ENCODE measurements around the gene CRTC3.

CRTC3 gene

DNA sequence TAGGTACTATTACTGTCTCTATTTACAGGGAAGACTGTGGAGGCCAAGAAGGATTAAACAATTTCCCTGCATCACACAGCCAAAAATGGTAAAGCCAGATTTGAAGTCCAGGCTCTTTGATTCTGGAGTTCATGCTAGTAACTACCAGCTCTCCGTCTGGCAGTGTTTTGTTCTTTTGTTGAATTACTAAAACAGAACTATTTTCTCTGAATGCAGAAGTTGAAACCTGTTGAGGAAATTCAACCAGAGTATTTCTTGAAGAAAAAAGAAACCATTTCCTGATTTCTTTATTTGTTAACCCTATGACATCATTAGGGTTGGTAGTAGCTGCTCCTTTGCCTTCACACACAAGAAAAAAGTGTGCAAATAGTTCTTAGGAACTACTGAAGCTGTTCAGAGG lies 34.3 kb downstream of the CRTC3 start:
- DNase-seq = no peak

DNA sequence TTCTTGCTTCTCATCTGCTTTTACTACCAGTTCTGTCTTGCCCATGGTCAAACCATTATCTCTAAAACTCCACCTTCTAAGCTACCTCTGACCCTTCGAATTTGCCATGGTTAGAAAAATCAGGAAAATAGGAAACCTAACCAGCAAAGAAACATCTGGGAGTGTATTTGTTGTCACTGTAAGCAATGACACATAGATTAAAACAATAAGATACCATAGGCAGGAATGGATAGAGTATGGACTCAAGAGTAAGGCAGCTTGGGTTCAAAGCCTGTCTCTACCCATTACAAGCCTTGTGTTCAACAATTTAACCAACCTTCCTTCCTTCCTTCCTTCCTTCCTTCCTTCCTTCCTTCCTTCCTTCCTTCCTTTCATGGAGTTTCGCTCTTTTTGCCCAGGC lies 34.9 kb downstream of the CRTC3 start:
- DNase-seq = no peak

DNA sequence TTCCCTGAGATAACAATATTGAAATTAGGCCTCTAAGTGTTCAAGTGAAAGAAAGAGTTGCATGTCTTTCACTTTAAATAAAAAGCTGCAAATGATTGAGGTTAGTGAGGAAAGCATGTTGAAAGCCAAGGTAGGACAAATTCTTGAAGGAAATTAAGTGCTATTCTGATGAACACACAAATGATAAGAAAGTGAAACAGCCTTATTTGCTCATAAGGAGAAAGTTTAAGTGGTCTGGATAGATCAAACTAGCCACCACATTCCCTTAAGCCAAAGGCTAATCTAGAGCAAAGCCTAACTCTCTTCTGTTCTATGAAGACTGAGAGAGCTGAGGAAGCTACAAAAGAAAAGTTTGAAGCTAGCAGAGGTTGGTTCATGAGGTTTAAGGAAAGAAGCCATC lies 36.1 kb downstream of the CRTC3 start:
- DNase-seq = no peak

DNA sequence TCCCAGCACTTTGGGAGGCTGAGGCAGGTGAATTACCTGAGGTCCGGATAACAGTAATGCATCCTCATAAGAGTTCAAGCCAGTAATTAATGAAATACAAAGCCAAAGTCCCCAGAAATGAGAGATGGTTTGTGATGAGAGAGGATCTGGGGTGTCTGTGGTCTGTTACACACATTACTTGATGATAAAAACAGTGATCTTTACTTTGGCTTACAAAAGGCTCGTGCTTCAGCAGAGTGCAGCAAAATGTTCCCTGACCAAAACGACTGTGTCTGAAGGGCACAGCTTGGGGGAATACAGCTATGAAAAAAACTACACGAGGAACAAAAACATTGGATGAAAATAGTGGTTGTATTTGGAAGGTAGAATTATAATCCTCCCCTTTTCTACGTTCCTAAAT lies 40.9 kb downstream of the CRTC3 start:
- DNase-seq = no peak

DNA sequence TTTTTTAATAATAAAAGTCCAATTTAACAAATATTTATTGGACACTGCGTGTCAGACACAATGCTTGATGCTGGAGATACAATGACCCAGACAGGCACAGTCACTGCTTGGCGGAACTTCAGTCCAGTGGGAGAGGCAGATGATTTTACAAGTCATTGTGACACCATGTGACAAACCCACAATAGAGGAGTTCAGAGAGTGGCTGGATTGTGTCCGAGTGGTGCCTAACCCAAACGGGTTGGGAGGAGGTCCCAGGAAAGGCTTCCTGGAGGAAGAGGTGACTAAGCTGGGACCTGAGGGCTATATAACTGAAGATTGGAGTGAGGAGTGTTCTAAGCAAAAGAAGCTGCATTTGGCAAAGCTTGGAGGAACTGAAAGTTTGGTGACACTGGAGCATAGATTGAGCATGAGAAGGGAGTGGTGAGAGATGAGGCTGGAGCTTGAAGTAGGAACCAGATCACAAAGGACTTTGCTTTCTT lies 41.4 kb downstream of the CRTC3 start:
- no peak for DNase-seq

DNA sequence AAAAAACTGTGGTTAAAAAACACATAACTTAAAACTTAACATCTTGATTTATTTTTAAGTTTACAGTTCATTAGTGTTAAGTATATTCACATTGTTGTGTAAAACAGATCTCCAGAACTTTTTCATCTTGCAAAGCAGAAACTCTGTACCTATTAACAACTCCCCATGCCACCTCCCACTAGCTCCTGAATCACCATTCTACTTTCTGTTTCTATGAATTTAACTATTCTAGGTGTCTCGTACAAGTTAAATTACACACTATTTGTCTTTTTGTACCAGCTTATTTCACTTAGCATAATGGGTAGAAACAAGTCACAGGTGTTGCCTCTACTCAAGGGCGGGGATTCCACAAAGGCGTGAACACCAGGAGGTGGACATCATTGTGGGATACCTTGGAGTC lies 43.2 kb downstream of the CRTC3 start:
- DNase-seq = no peak

DNA sequence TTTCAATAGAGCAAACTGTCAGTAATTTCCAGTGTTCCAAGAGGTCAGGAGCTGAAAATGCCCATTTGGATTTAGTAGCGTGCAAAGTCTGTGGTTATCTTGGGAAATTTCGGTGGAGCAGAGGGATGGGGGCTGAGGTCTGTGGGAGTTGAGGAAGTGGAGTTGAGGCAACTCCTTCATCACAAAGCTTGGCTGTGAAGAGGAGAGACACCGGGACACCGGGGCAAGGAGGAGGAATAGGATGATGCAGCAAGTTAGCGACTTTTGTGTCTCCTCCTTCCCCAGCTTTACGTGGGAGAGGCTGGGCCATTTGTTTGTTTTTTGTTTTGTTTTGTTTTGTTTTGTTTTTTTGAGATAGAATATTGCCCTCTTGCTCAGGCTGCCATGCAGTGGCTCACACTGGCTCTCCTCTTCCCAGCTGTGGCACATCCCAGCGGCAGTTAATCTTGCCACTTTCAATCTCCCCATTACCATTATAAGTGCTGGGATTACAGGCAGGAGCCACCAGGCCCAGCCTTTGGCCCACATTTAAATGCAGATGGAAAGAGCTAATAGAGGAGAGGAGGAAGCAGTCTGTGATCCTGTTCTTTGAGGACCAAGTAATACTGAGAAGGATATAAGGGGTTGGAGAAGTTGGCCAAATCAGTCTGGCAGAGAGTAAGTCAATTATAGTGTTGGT lies 47.1 kb downstream of the CRTC3 start:
- DNase-seq = no peak

DNA sequence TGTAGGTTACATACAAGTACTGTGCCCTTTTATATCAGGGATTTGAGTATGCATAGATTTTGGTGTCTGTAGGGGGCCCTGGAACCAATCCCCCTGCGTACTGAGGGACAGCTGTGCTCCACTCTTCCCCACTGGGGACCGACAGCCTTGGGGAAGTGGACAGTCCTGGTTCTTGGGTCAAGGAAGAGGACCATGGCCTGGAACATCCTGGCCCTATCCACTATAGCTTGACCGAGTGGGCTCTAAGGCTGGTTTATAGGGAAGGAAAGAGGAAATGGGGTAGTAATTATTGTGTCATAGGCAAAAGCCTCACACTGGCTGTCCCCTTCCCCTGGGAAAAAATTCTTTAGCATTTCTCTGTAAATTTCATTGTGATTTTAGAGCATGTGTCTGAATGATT lies 49.5 kb downstream of the CRTC3 start:
- no peak for DNase-seq

DNA sequence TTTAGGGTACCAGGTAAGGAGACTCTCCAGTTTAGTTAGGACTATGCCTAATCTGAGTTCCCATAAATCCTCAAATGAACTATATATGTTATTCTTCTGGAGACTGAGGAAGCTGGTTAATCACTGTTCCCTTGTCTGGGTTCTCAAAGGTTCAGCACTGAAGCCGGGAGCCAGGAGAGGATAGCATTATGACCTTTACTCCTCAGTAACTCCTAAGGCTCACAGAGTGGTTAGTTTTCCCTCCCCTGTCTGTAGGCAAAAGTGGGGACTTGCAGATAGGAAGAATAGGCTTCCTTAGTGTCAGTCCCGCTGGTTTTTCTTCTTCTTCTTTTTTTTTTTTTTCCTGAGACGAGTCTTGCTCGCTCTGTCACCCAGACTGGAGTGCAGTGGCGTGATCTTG lies 50.4 kb downstream of the CRTC3 start:
- DNase-seq = no peak

DNA sequence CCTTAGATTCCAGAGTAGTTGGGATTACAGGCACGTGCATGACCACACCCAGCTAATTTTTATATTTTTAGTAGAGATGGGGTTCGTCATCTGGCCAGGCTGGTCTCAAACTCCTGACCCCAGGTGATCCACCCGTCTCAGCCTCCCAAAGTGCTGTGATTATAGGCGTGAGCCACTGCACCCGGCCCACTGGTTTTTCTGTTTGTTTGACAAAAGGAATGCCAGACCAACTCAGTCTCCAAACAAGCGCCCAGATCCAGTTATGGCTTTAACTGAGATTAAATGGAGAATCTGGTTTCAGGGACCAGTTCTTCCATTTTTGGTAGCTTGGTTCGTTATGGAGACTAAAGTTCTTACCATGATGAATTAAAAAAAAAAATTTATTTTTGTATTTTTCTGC lies 50.8 kb downstream of the CRTC3 start:
- no peak for DNase-seq

DNA sequence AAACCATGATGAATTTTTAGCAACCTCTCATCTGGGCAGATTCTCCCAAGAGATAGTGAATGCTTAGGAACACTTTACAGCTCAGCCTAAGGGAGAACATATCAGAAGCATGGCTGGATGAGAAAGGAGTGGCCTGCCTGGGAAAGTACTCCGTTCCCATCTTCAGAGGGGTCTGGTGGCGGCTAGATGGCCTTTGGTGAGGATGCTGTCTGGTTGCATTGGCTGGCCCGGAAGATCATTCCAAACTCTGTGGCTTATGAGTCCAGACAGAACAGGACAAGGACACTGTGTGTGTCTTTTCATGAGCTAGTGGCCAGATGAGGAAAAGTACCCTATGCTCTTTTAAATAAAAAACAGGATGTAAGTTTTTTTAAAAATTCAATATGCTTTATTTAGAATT lies 51.2 kb downstream of the CRTC3 start:
- DNase-seq = no peak

DNA sequence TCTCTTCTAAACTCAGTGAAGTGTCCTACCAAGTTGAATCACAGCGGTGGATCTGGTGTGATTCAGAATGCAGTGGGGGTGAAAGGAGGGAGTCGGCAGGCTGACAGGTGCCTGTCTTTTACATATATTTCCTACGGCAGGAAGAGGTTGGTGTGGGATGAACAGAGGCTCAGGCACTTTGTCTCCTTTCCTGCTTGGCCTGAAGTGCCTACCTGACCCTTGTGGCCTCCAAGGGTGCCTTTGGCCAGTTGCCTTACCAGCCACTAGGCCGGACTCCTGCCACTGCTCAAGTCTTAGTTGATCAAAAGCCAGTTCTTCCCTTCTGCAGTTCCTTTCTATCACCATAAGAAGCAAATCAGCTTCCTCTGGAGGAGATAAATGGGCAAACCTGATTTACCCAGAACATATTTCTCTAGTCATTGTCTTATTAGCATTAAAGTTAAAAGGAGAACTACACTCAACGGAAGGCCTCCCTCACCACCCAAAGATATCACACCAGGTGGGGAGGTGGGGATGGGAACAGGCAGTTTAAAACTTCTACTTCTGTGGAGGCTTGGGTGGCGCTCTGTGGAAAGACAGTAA lies 52.1 kb downstream of the CRTC3 start:
- DNase-seq = no peak

DNA sequence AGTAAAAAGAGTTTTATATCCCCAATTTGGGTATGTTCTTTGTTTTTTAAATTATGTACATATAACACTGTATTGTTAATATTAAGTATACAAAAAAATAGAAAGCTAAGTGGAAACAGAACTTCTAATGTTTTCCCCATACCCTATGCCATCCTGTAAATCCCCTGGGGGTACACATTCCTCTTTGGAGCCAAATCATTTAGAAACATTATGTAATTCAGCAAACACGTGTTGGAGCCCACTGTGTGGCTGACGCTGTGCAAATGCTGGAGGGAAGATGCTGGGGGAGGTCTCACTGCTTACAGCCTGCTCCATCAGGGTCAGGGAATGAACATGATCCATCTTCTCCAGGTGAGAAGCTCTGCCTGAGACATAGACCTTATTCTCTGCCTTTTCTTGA lies 52.8 kb downstream of the CRTC3 start:
- DNase-seq = no peak

DNA sequence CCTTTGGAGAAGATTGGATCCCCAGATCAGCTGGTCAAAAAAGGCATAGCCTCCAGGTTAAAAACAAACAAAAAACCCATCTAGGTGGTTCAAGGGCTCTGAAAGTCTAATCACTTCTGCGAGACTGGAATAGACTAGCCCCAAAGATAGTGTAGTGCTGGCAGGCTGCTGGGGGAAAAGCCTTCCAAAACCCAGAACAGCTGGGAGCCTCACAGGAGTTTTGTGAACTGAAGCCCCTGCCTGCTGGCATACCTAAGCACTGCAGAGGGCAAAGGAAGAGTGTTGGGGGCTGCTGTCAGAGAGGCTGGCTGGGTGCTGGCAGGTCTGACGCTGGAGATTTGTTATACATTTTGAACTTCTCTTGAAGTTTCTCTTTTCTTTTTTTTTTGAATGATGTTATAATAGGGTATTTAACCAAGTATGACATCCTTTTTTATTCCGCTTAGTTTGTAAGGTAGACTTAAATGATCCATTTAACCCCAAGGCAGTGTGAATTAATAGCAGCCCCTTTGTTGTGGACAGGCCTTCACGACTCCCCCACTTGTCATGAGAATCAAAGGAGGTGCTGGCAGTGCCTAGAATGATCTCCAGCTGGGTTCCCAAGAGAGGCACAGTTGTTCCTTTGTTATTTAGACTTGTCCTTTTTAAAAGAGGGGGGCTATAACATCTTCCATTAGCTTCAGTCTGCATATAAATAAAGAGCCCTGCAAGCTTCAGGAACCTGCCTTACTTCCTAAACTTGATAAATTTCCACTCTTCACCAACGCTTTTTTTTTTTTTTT lies 53.9 kb downstream of the CRTC3 start:
- no peak for DNase-seq

DNA sequence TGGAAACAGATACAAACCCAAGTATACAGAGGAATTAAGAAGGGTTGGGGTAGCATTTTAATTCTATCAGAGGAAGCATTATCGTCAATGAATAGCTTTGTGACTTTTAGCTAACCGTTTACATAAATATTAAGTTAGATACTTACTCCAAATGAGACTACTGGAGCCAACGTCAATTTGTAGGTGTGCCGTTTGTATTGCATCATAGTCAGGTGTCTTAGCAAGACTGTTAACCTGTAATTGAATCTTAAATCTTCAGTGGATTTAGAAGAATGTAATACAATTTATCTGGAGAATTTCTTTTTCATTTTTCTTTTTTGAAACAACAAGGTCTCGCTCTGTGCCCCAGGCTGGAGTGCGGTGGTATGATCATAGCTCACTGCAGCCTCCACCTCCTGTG lies 55.1 kb downstream of the CRTC3 start:
- DNase-seq = no peak

DNA sequence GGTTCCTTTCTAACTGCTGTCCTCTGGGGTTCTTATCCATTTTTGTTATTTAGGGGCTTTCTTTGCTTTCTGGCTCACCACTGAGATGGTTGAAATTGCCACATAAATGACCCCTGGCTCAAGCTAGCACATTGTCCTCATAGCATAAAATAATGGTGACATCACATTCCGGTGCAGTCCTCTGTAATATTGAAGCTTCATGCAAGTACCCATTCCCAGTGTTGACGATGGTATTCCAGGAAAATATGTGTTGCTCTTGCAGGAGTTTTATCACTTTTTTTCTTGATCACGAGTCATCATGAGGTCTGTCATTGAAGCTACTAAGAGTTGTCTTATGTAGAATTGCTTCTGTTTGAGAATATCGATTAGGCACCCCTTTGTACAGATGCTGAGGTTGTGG lies 56.1 kb downstream of the CRTC3 start:
- DNase-seq = no peak

DNA sequence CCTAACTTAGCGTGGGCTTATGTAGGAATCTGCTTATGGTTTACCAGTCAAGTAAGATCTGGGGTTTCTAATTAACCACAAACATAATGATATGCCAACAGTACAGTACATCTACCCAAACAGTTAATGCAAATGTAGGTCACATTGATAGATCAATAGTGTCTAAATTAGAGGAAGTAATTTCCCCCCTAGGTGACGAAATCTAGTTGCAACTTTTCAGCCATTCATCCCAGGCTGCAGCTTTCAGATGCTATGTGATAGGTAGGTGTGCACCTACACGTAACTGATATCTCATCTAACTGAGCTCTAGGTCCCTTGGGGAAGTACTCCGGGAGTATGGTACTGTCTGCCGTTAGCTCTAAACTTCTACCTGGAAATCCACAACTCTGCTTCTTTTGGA lies 57.2 kb downstream of the CRTC3 start:
- DNase-seq = no peak

DNA sequence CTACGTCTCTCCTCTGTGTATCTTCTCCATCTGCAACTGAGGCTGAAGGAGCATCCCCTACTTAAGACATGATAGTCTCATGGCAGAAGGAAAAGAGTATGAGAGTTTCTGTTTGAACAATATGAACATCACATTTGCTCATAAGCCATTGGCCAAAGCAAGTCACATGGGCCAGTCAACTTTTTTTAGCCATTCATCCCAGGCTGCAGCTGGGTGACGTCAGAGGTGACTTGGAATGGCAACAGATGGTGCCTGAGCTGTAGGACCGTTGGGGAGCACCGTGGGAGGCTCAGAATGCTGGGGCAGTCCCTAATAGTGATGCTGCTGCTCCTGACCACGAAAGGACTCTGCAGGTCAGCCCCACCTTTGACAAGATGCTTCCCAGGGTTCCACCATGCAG lies 58.7 kb downstream of the CRTC3 start:
- DNase-seq = no peak

DNA sequence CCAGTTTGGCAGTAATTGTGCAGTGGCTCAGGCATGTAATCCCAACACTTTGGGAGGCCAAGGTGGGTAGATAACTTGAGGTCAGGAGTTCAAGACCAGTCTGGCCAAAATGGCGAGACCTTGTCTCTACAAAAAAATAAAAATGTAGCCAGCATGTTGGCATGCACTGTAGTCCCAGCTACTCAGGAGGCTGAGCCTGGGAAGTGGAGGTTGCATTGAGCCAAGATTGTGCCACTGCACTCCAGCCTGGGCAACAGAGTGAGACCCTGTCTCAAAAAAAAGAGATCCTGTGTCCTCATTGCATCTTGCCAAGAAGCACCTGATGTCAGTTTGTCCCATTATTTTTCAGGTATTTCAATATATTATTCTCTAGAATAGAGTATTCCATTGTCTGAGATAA lies 61.8 kb downstream of the CRTC3 start:
- DNase-seq = no peak

DNA sequence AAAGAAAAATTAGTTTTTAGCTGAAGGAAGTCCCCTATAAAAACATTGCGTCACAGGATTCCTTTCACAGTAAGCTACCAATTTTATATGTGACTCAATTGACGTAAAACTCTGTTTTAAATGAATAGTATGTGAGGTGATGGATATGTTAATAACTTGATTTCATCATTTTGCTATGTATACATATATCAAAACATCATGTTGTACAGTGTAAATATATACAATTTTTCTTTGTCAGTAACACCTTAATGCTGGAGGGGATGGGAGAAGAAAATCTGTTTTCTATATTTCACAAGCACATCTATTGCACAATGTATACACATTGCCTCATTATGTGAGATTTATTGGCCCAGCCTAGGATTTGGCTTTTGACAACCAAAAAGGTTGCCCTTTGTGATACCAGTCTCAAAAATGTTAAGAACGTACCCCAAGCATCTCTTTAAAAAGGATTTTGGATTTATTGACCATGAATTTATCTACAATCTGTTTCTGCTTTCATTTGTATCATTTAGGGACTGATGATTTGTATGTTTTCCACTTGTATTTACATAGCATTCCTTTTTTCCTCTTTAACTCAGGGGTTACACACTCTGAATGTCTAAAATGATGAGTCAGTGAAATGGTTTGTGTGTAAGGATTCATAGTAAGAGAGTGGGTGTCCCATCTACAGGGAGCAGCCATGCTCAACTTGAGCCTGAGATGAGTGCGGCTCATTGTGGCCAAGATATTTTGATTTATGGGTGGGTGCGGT lies 62.6 kb downstream of the CRTC3 start:
- no peak for DNase-seq

DNA sequence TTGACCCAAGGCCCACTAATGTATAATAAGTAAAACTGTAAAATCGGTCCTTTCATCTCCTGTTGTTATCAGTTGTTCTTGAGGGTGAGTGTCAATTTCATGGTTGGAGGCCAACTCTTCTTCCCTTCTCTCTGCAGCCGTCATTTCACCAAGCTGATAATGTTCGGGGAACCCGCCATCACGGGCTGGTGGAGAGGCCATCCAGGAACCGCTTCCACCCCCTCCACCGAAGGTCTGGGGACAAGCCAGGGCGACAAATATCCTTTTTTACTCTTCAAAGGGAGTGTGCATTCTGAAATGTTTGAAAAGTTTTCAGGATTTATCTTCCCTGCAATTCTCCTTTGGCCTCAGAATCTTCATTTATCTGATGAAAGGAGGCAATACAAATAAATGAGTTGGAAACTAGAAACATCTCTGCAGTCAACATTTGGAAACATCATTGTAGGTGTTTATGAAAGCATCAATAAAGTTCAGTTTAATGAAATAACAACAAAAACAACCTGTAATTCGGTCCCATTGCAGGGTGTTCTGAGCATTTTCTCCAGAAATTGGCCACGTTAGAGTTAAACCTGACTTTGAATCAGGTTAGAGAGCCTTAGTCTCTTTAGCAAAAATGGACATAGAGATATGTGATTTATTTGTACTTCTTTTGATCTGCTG lies 63.9 kb downstream of the CRTC3 start:
- no peak for DNase-seq

DNA sequence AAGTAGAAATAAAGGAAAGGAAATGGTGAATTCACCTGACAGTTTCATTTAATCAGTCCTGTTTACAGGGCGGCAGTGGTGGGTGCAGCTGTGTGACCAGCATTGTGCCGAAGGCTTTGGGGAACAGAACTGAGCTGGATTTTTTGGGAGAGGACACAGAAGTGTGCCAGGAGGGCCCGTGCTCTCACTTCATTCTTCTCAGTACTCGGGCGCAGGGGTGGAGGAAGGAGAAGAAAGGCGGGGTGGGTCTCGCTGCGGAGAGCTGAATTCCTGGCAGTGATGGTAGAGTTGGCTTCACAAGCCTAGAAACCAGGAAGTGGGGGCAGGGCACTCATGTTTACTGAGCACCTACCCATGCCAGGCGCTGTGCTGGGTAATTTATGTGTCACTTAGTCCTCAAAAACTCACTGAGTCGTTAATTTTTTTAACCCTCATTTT lies 64.6 kb downstream of the CRTC3 start:
- DNase-seq = no peak

DNA sequence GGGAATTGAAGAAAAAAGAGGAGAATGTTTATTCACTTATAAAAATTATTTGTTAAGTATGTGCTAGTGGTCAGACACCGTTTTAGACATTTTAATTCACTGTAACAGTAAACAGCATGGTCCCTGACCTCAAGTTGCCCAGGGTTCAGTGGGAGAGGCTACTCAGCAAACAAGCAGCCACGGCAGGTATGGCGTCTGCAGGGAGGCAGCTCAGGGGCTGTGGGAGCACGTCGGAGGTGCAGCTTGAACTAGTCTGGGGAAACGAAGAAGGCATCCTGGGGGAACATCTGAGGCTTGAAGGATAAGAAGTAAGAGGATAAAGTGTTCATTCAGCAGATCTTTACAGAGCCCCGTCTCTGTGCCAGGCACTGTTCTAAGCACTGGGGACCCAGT lies 66.0 kb downstream of the CRTC3 start:
- DNase-seq = no peak

All from NCI-H526 treated with DMSO at 0.1 percent for 48 hours (cell line).